Mucosa of gallbladder (tissue), 1 donor: ENCODE measurements around the gene RBBP8NL. TPM values are rescaled to one million over a fixed set of nuclear protein-coding genes. Genes with fewer than 3 reads are reported as not detected.

ENCODE experiments used
- DNase-seq: peaks from one replicate; pipeline ENCODE4 v3.0.0-alpha.2; 2020; ENCODE audit warnings: low spot score
- total RNA-seq: library from RNA; stranded (reverse); gene quantifications from one replicate; pipeline ENCODE4 v1.2.1, GENCODE V29; 2021
- donor health status: DM: no; HTN: no; CAD: no.

RBBP8NL gene
- total RNA-seq, 1 donor from 2014 or later: 6.2 TPM

- no peak for DNase-seq
Observed at GRCh38 chr20:62393830-62394229, 33.5 kb downstream of the RBBP8NL start.

- no peak for DNase-seq
Observed at GRCh38 chr20:62393335-62393665, 34.0 kb downstream of the RBBP8NL start.

- DNase-seq: no peak
Observed at GRCh38 chr20:62392621-62393334, 34.6 kb downstream of the RBBP8NL start.

GRCh38 chr20:62392077-62392418 lies 35.3 kb downstream of the RBBP8NL start:
- DNase-seq: no peak

- DNase-seq: no peak
Observed at GRCh38 chr20:62391165-62392076, 35.9 kb downstream of the RBBP8NL start.

- DNase-seq: no peak
Observed at GRCh38 chr20:62390317-62391164, 36.8 kb downstream of the RBBP8NL start.

GRCh38 chr20:62389601-62390087 lies 37.7 kb downstream of the RBBP8NL start:
- DNase-seq: no peak

GRCh38 chr20:62388839-62389600 lies 38.3 kb downstream of the RBBP8NL start:
- no peak for DNase-seq

- DNase-seq: no peak
Observed at GRCh38 chr20:62387933-62388635, 39.3 kb downstream of the RBBP8NL start.

GRCh38 chr20:62387219-62387913 lies 40.0 kb downstream of the RBBP8NL start:
- no peak for DNase-seq

GRCh38 chr20:62386383-62387218 lies 40.7 kb downstream of the RBBP8NL start, which contains the start of gene RPS21:
Gene RPS21, plus strand, starts transcription at chr20:62387103. Its CDS starts 236 bp downstream, at chr20:62387339.
- peak; percentile 94 for DNase-seq

GRCh38 chr20:62382306-62383198 lies 44.8 kb downstream of the RBBP8NL start:
- peak; percentile 70 for DNase-seq

GRCh38 chr20:62381842-62382241 lies 45.5 kb downstream of the RBBP8NL start:
- no peak for DNase-seq

GRCh38 chr20:62381202-62381797 lies 46.0 kb downstream of the RBBP8NL start:
- no peak for DNase-seq

GRCh38 chr20:62378215-62378614 lies 49.1 kb downstream of the RBBP8NL start:
- no peak for DNase-seq

GRCh38 chr20:62377615-62378178 lies 49.6 kb downstream of the RBBP8NL start:
- no peak for DNase-seq

- no peak for DNase-seq
Observed at GRCh38 chr20:62377064-62377461, 50.3 kb downstream of the RBBP8NL start.
